H1 (cell line): Measurements from ENCODE around the gene RELL1.

Experiments
- BRCA1 ChIP-seq: IDR thresholded peaks from 2 replicates; pipeline ENCODE4 v1.6.1; 2012; ENCODE audit warnings: low read depth, low read length, improper control_type of control experiment
- CEBPB ChIP-seq: IDR thresholded peaks from 2 replicates; pipeline ENCODE4 v1.6.1; 2012; ENCODE audit warnings: low read depth, low read length
- CHD2 ChIP-seq: IDR thresholded peaks from 2 replicates; pipeline ENCODE4 v1.6.1; 2012; ENCODE audit warnings: low read length, improper control_type of control experiment
- CTCF ChIP-seq, 3 experiments: IDR thresholded peaks; 1 replicate in 2 of 3; 2 replicates in 1 of 3; pipeline versions ENCODE4 v1.5.1 to v1.6.1; 2011; ENCODE audit warnings: low read length in 3 of 3, mild to moderate bottlenecking in 3 of 3, inconsistent platforms in 2 of 3, low read depth in 1 of 3, moderate library complexity in 1 of 3; ENCODE audit not compliant: insufficient read depth in 1 of 3; ENCODE audit errors: control extremely low read depth in 1 of 3
- EGR1 ChIP-seq: IDR thresholded peaks from 2 replicates; pipeline ENCODE4 v1.6.1; 2011; ENCODE audit warnings: low read depth, low read length, borderline replicate concordance
- EZH2 ChIP-seq: fragments of 200-600 bp; sonication (generic); IDR thresholded peaks from 2 replicates; pipeline ENCODE4 v1.7.1; 2012; ENCODE audit warnings: low read depth, mild to moderate bottlenecking, moderate library complexity, low read length, inconsistent platforms; ENCODE audit not compliant: severe bottlenecking
- MAFK ChIP-seq: IDR thresholded peaks from 2 replicates; pipeline ENCODE4 v1.6.1; 2012; ENCODE audit warnings: low read depth, mild to moderate bottlenecking, improper control_type of control experiment, low read length
- POLR2AphosphoS5 ChIP-seq: IDR thresholded peaks from 2 replicates; pipeline ENCODE4 v1.6.1; 2011; ENCODE audit warnings: low read depth, low read length
- SP1 ChIP-seq: IDR thresholded peaks from 2 replicates; pipeline ENCODE4 v1.6.1; 2011; ENCODE audit warnings: low read depth, low read length
- TAF1 ChIP-seq: IDR thresholded peaks from 2 replicates; pipeline ENCODE4 v1.6.1; 2011; ENCODE audit warnings: mild to moderate bottlenecking, low read depth, low read length
- TCF12 ChIP-seq: IDR thresholded peaks from 2 replicates; pipeline ENCODE4 v1.6.1; 2011; ENCODE audit warnings: low read depth, mild to moderate bottlenecking, low read length
- TEAD4 ChIP-seq: IDR thresholded peaks from 2 replicates; pipeline ENCODE4 v1.6.1; 2012; ENCODE audit warnings: low read depth, low read length, inconsistent platforms, mixed read lengths
- USF2 ChIP-seq: IDR thresholded peaks from 2 replicates; pipeline ENCODE4 v1.6.1; 2011; ENCODE audit warnings: low read length, improper control_type of control experiment
- ZNF274 ChIP-seq: IDR thresholded peaks from 2 replicates; pipeline ENCODE4 v1.7.0; 2012; ENCODE audit warnings: low read length, borderline replicate concordance; ENCODE audit errors: extremely low read depth

- TF ChIP-seq EZH2 (no peak), TEAD4 (no peak), CTCF (IDR thresholded peaks at IDR 0.05; ENCODE audit: control extremely low read depth in 1 of 3, insufficient read depth in 1 of 3, low read depth in 1 of 3, low read length in 3 of 3) (no peak), POLR2AphosphoS5 (no peak), USF2 (no peak), TCF12 (no peak), ZNF274 (no peak), CEBPB (no peak), CHD2 (no peak), BRCA1 (no peak), TAF1 (no peak), EGR1 (no peak), SP1 (no peak), MAFK (no peak)
These were observed 24.3 kb upstream of the RELL1 start for GRCh38 chr4:37710491-37710890.
